Measurements from ENCODE around the gene ARHGAP26. TPM values are rescaled to one million over a fixed set of nuclear protein-coding genes. Genes with fewer than 3 reads are reported as not detected.

Gene ARHGAP26
- total and polyA plus RNA-seq, 2 of the 4 experiments (the other 2 are of a cell fraction), result 0.54 to 0.56 TPM

GRCh38 chr5:142743592-142744441 lies 26.4 kb upstream of the ARHGAP26 start:
- H2BK120ac ChIP-seq (ENCODE audit: low read depth, low read length), result no peak overlapping the region
- H3K27ac ChIP-seq (ENCODE audit: insufficient read depth, low read length), result no peak overlapping the region
- H4K20me1 ChIP-seq (ENCODE audit: insufficient read depth, low read length), result no peaks in the 10 kb centered on the region
- peaks cover 4% of the 10 kb centered on the region; the same call in 1 of the 2 replicates for H3K4me1 ChIP-seq (ENCODE audit: control insufficient read depth, insufficient read depth, low read length)
- peak; percentile 21; the same call in 1 of the 2 replicates for ATAC-seq (ENCODE audit: low read depth)
- no peak overlapping the region for H3K18ac ChIP-seq (ENCODE audit: low read depth, low read length)
- intact Hi-C loops (cut with micrococcal nuclease) (no loop called here), dilution Hi-C loops (cut with HindIII; ENCODE audit: low sequenced_read_pairs, unreplicated experiment) (no loop called here), in situ Hi-C loops (cut with MboI; ENCODE audit: low sequenced_read_pairs) (no loop called here)
- H3K23ac ChIP-seq (ENCODE audit: low read depth, low read length), result peak overlapping the region; percentile 45; the same call in 1 of the 2 replicates
- H3K4me3 ChIP-seq (ENCODE audit: insufficient read depth, low read depth, low read length), result no peak overlapping the region
- H4K8ac ChIP-seq (ENCODE audit: low read depth in 2 of 2, low read length in 2 of 2), result peak overlapping the region in 1 of 2 experiments; percentile 17; a peak in 1 of 4 replicates
- H2BK20ac ChIP-seq (ENCODE audit: low read depth, low read length), result peak overlapping the region; percentile 52; the same call in 1 of the 2 replicates
- DNase-seq, result peak; percentile 31
- BruUV-seq (replicated peaks), result no TSS peak
- H2AFZ ChIP-seq (replicated peaks; ENCODE audit: low read length, poor library complexity), result peak overlapping the region; percentile 64
- H2BK15ac ChIP-seq (ENCODE audit: low read depth, low read length), result no peak overlapping the region
- no peak overlapping the region; the same call in 1 of the 2 replicates for H2AK5ac ChIP-seq (ENCODE audit: low read depth, low read length)
- peaks cover 10% of the 10 kb centered on the region for H3K27me3 ChIP-seq (ENCODE audit: control insufficient read depth, insufficient read depth, low read length)
- ChIA-PET POLR2A (ENCODE audit: unreplicated experiment) (no interaction called here), CTCF (interaction anchor here (0.5 to 1.5 kb wide), 2 partner anchors 8 to 17 kb away, joined by 3 to 5 read pairs; no protein-coding TSS in a partner anchor)
- no peak overlapping the region for H3K4me2 ChIP-seq (ENCODE audit: low read depth, low read length)
- no peak overlapping the region for H2BK5ac ChIP-seq (ENCODE audit: low read depth, low read length, poor library complexity, severe bottlenecking)
- 0 out of 2 replicates have a peak overlapping the region, but pooled peaks have one; percentile 81 for H3K14ac ChIP-seq (replicated peaks; ENCODE audit: low read depth, low read length)
- TF ChIP-seq FOS (IDR thresholded peaks at IDR 0.05; ENCODE audit: low read depth, low read length) (peak; percentile 44; the same call in 1 of the 2 replicates), USF2 (IDR thresholded peaks at IDR 0.05; ENCODE audit: low read depth, low read length) (no peak), CTCF (conservative IDR thresholded peaks at IDR 0.05; ENCODE audit: low read depth, low read length) (no peak), NFE2L2 (IDR thresholded peaks at IDR 0.05; ENCODE audit: low read depth, low read length) (no peak)
- H3K9me3 ChIP-seq (ENCODE audit: control insufficient read depth, insufficient read depth, low read length), result no peaks in the 10 kb centered on the region
- H3K9ac ChIP-seq (ENCODE audit: low read depth, low read length), result no peak overlapping the region
- H3K56ac ChIP-seq (ENCODE audit: extremely low read depth, insufficient read depth, low read length), result no peak overlapping the region
- H3K79me1 ChIP-seq (ENCODE audit: low read depth in 1 of 2, low read length in 2 of 2), result no peaks in the 10 kb centered on the region
- H3K4ac ChIP-seq (ENCODE audit: low read depth, low read length), result 0 out of 2 replicates have a peak overlapping the region, but pooled peaks have one; percentile 20
- peak overlapping the region; percentile 4; the same call in 1 of the 2 replicates for H4K5ac ChIP-seq (ENCODE audit: low read depth, low read length)
- H4K91ac ChIP-seq (ENCODE audit: insufficient read depth, low read depth, low read length), result no peak overlapping the region
- no peak overlapping the region for H2AK9ac ChIP-seq (replicated peaks; ENCODE audit: low read depth, low read length, poor library complexity)
- no peaks in the 10 kb centered on the region for H3K36me3 ChIP-seq (ENCODE audit: control insufficient read depth, insufficient read depth, low read length)
- H3K9me1 ChIP-seq (ENCODE audit: insufficient read depth, low read length), result 0 out of 2 replicates have a peak, but pooled peaks cover 3% of the 10 kb centered on the region
- WGBS, 2 experiments (ENCODE audit: extremely low coverage in 2 of 2, insufficient read length in 1 of 2), result 83% methylated on average over 2 of the region's 7 CpGs; no CpG with 5 or more reads in 1 of the 2 experiments
